Muscle layer of colon (tissue), 2 donors: ENCODE data around the gene TMED4.

Source experiments
- H3K27ac ChIP-seq: one replicate; pipeline ENCODE4 v1.7.0; 2013; ENCODE audit warnings: low read depth, mild to moderate bottlenecking, low read length, moderate library complexity
- H3K27me3 ChIP-seq, 2 donors: one replicate each; pipeline ENCODE4 v1.7.0; 2013; ENCODE audit warnings: low read length in 2 of 2, mild to moderate bottlenecking in 2 of 2; ENCODE audit not compliant: insufficient read depth in 2 of 2, control insufficient read depth in 1 of 2
- H3K36me3 ChIP-seq: one replicate; pipeline ENCODE4 v1.7.0; 2013; ENCODE audit warnings: mild to moderate bottlenecking, low read length; ENCODE audit not compliant: insufficient read depth
- H3K4me1 ChIP-seq: one replicate; pipeline ENCODE4 v1.7.0; 2013; ENCODE audit warnings: mild to moderate bottlenecking, low read length; ENCODE audit not compliant: insufficient read depth
- H3K4me3 ChIP-seq, 2 donors: one replicate each; pipeline ENCODE4 v1.7.0; 2013; ENCODE audit warnings: low read length in 2 of 2, low read depth in 1 of 2, mild to moderate bottlenecking in 1 of 2, moderate library complexity in 1 of 2
- H3K9ac ChIP-seq: one replicate; pipeline ENCODE4 v1.7.0; 2013; ENCODE audit warnings: low read length
- H3K9me3 ChIP-seq: one replicate; pipeline ENCODE4 v1.7.0; 2013; ENCODE audit warnings: mild to moderate bottlenecking, low read length
- donor health status: abdominal sarcoma.
- donor health status: Adenocarcinoma of cecum.

The TMED4 gene

DNA sequence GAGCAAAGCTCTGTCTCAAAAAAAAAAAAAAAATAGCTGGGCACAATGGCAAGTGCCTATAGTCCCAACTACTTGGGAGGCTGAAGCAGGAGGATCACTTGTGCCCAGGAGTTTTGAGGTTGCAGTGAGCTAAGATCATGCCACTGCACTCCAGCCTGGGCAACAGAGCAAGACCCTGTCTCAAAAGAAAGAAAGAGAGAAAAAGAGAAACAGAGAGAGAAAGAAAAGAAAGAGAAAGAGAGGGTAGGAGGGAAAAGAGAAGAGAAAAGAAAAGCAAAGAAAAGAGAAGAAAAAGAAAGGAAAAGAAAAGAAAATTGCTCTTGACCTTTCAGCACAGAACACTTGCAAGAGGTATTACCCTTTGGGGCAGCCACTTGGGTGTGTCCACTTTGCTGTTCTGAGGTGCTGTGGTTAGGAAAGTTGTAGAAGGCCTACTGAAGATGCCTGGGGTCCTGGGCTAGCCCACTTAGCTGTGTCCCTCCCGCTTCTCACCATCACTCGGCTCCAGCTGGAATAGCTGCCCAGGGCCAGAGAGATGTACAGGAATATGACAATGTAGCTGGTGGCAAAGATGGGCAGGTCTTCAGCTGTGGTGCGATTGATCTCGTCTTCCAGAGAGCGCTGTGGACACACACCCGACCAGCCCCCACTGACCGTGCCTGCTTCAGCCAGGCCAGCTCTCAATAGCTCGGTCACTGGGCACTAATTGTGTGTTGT lies 46.5 kb downstream of the TMED4 start:
- no peak overlapping the region for H3K4me3 ChIP-seq
- H3K9ac ChIP-seq = no peak overlapping the region
- H3K27ac ChIP-seq = no peak overlapping the region
- no peaks in the 10 kb centered on the region for H3K4me1 ChIP-seq
- H3K27me3 ChIP-seq = no peaks in the 10 kb centered on the region
- no peaks in the 10 kb centered on the region for H3K9me3 ChIP-seq
- H3K36me3 ChIP-seq = no peaks in the 10 kb centered on the region

DNA sequence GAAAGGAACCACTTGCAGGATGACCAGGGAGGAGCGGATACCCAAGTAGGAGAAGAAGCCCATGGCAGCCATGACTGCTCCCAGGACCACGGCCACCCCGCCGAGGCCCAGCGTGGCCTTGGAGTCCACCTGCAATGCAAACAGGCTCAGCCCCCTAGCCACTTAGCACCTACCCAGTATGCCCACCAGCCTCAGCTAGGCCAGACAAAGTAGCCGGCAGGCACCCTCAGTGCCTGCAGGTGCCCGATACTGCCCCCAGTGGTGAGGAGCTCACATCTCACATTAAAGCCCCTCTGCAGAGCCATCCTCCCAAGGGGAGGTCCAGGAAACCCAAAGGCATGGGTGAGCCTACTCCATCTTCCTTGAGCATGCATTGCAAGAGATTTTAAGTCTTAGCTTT lies 47.5 kb downstream of the TMED4 start:
- no peaks in the 10 kb centered on the region for H3K27me3 ChIP-seq

DNA sequence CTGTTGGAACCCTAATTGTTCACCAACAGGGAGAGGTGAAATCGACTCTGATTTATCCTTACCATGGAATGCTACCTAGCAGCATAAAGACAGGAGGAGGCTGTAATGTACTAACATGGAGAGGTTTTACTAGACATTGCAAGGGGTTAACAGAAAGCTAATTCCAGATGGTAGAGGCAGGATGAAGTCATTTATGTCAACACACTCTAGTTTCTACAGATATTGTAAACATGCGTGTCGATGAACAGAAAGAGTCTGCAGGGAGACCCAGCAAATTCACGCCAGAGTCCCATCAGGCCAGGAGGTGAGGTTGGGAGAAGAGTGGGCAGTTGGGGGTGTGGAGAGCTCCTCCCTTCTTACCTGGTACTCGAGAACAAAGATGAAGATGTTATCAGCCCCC lies 47.9 kb downstream of the TMED4 start:
- Histone ChIP-seq H3K36me3 (no peaks in the 10 kb centered on the region), H3K9me3 (no peaks in the 10 kb centered on the region), H3K27ac (no peak overlapping the region), H3K4me3 (no peak overlapping the region), H3K9ac (no peak overlapping the region), H3K27me3 (no peaks in the 10 kb centered on the region), H3K4me1 (no peaks in the 10 kb centered on the region)

More for the DNA sequence above, 47.5 kb downstream of the TMED4 start:
- Histone ChIP-seq H3K4me1 (no peaks in the 10 kb centered on the region), H3K36me3 (no peaks in the 10 kb centered on the region), H3K27ac (no peak overlapping the region), H3K9ac (no peak overlapping the region), H3K9me3 (no peaks in the 10 kb centered on the region), H3K4me3 (no peak overlapping the region)

DNA sequence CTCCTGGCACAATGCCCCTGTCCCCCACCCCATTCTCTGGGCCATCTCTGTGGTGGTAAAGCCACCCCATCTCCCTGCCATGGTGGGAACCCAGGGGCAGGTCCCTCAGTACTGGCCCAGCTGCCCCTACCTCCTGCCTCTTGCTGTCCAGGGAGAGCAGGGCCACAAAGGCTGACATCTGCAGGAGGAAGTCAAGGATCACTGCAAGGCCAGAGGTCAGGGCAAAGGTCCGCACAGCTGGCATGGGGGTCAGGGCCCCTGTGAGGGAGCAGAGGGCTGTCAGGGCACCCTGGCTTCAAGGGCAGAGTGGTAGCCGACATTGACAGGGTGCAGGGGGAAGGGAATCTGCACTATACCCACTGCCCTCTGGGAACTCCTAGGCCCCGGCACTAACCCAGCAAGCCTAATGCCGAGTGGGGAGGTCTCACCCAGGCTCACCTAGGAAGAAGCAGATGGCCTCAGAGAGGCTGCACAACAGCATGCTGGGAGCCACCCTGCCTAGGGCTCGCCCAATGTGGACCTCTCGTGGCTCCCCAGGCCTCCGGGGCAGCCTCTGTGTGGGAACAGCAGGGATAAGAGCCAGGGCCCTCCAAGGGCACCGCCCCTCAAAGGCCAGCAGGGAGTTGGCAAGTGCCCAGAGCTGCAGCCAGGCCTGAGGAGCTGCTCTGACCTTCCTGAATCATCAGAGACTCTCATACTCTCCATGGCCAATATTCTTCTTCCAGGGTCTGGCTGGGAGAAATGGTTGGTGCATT lies 48.6 kb downstream of the TMED4 start:
- H3K27me3 ChIP-seq = no peaks in the 10 kb centered on the region
- no peaks in the 10 kb centered on the region for H3K9me3 ChIP-seq
- no peak overlapping the region for H3K27ac ChIP-seq
- no peak overlapping the region for H3K4me3 ChIP-seq
- no peaks in the 10 kb centered on the region for H3K36me3 ChIP-seq
- H3K9ac ChIP-seq = no peak overlapping the region
- H3K4me1 ChIP-seq = no peaks in the 10 kb centered on the region

DNA sequence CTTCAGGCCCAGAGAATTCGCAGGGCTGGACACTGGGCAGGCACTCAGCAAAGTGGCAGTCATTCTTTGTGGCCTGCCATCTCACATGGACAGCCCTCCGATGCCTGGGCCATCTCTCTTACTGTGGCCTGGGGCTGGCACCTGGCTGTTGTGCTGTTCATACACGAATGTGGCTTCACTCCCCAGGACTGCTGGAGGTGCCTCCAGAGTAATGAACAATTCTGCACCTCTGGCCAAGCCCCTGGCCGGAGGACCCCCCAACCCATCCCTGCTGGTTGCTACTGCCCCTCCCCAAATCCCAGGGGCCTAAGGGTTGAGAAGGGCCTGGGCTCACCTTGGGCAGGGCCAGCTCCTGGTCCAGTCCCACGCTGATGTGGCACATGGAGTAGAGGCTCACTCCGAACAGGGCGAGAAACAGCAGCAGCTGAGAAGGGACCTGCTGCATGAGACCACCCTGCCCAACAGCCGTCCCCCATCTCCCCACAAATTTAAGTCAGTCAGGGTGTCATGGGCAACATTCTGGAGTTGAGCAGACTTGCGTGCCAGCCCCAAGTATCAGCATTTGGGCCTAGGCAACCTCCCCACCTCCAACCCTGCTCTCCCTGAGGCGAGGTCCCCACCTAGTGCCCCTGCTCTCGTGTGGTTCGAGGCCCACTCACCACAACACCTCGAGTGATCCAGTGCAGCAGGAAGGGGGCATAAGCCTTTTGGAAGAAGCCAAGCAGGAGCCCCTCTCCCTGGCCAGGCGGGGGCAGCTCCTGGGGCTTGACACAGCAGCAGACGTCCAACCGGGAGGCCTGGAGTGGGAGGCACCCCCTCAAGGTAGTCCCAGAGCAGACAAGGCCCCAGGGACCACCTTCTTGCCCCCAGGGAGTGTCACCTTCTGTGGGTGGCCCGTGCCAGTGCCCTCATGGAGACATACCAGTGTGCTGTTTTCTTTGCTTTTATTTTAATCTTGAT lies 50.3 kb downstream of the TMED4 start:
- no peaks in the 10 kb centered on the region for H3K4me1 ChIP-seq
- H3K9ac ChIP-seq = no peak overlapping the region
- H3K9me3 ChIP-seq = peaks cover 5% of the 10 kb centered on the region
- no peak overlapping the region for H3K27ac ChIP-seq
- H3K36me3 ChIP-seq = no peaks in the 10 kb centered on the region
- no peak overlapping the region for H3K4me3 ChIP-seq
- no peaks in the 10 kb centered on the region for H3K27me3 ChIP-seq

DNA sequence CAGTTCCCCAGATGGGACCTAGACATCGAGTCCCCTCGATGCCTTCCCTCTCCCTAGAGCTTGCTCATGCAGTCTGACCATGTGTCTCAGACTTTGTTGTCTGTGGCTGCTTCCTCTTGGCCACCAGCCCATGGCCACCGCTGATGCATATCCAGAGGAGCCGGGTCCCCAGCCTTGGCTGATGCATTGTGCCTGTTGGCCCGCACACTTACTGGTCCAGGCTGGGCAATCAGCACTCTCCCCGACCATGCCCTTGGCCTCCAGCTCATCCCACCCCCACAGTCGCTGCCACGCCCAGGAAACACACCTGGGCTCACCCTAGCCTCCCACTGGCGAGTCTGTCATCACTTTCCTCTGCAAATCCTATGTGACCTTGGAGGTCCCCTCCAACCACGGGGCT lies 51.0 kb downstream of the TMED4 start:
- no peaks in the 10 kb centered on the region for H3K4me1 ChIP-seq
- H3K9ac ChIP-seq = no peak overlapping the region
- H3K9me3 ChIP-seq = peaks cover 5% of the 10 kb centered on the region
- no peak overlapping the region for H3K4me3 ChIP-seq
- no peaks in the 10 kb centered on the region for H3K36me3 ChIP-seq
- no peaks in the 10 kb centered on the region for H3K27me3 ChIP-seq
- no peak overlapping the region for H3K27ac ChIP-seq
